Naive thymus-derived CD8-positive, alpha-beta T cell (primary cell): ENCODE results near the gene PELI3. TPM values are rescaled to one million over a fixed set of nuclear protein-coding genes. Genes with fewer than 3 reads are reported as not detected.
"Not testable (repeated sequence)": the region's sequence is repeated elsewhere in the genome, so short reads cannot be mapped to it uniquely, and the experiment has no call there.

ENCODE experiments used
- ATAC-seq, 2 donors: fragments of 150-1000 bp; cut with Tn5 transposase in 1 of 2; sonication (Bioruptor Pico), chemical (Tn5 transposase) in 1 of 2; 1 replicate in 1 of 2; 2 replicates in 1 of 2; pipeline ENCODE4 v1.10.0; 2021; ENCODE audit warnings: mild to moderate bottlenecking in 2 of 2, moderate library complexity in 2 of 2
- POLR2A ChIA-PET: fragments of 350-600 bp; sonication (Branson Sonifier 250); formaldehyde crosslinking; loops from one replicate; lab custom pipeline; 2021; ENCODE audit warnings: antibody characterized with exemption; lab: Charles Lee
- DNase-seq, 10 donors: peaks; one replicate each; pipeline versions ENCODE4 v3.0.0 to v3.0.0-alpha.2; 2020 to 2022
- H3K27ac Mint-ChIP-seq, 10 donors: one replicate each; pipeline ENCODE4 v1.8.0; 2020 to 2022; ENCODE audit warnings: mild to moderate bottlenecking in 10 of 10, mixed read lengths in 10 of 10, moderate library complexity in 4 of 10, inconsistent platforms in 1 of 10
- H3K27me3 Mint-ChIP-seq, 5 donors: one replicate each; pipeline ENCODE4 v1.8.0; 2021 to 2022; ENCODE audit warnings: mixed read lengths in 5 of 5
- H3K36me3 Mint-ChIP-seq, 3 donors: one replicate each; pipeline ENCODE4 v1.8.0; 2020 to 2022; ENCODE audit warnings: mixed read lengths in 3 of 3, mild to moderate bottlenecking in 2 of 3, inconsistent platforms in 1 of 3
- H3K4me1 Mint-ChIP-seq, 4 donors: one replicate each; pipeline ENCODE4 v1.8.0; 2021 to 2022; ENCODE audit warnings: mixed read lengths in 4 of 4
- H3K4me3 Mint-ChIP-seq, 10 donors: one replicate each; pipeline ENCODE4 v1.8.0; 2020 to 2022; ENCODE audit warnings: mild to moderate bottlenecking in 10 of 10, mixed read lengths in 10 of 10, moderate library complexity in 6 of 10, inconsistent platforms in 1 of 10
- H3K9me3 Mint-ChIP-seq, 9 donors: one replicate each; pipeline ENCODE4 v1.8.0; 2020 to 2022; ENCODE audit warnings: mixed read lengths in 9 of 9, mild to moderate bottlenecking in 3 of 9, inconsistent platforms in 1 of 9, moderate library complexity in 1 of 9
- polyA plus RNA-seq, 3 donors: library from polyadenylated mRNA; unstranded; fragments of 300-500 nt; fragmentation: Illumina TruSeq; gene quantifications; one replicate each; pipeline ENCODE4 v1.2.3, GENCODE V29; 2021
- total RNA-seq, 8 experiments: library from RNA in 2 of 8; stranded (reverse) in 2 of 8; gene quantifications; one replicate each; pipeline ENCODE4 v1.2.3 and lab custom pipeline; 2021 to 2026

Gene PELI3
- total and polyA plus RNA-seq, 5 experiments from 2014 or later, result 2.7 to 16.3 (median 4.1) TPM

- Mint-ChIP-seq H3K4me1 (peaks cover 11 to 27% (median 17%) of the 10 kb centered on the region in 4 donors), H3K9me3 (peaks cover 0 to 4% (median 0%) of the 10 kb centered on the region in 9 donors), H3K36me3 (no peaks in the 10 kb centered on the region), H3K27ac (no peak overlapping the region), H3K27me3 (peaks cover 0 to 21% (median 15%) of the 10 kb centered on the region in 5 donors), H3K4me3 (no peak overlapping the region)
- POLR2A ChIA-PET, result no interaction called here
- DNase-seq (no peak), ATAC-seq (no peak)
Observed at GRCh38 chr11:66450560-66450959, 16.1 kb upstream of the PELI3 start.

- peaks cover 11 to 30% (median 17%) of the 10 kb centered on the region in 4 donors for H3K4me1 Mint-ChIP-seq
- no peak overlapping the region for H3K27ac Mint-ChIP-seq
- no peaks in the 10 kb centered on the region for H3K9me3 Mint-ChIP-seq
- no peak for DNase-seq
- no peak overlapping the region for H3K4me3 Mint-ChIP-seq
- POLR2A ChIA-PET, result no interaction called here
- H3K27me3 Mint-ChIP-seq, result peaks cover 0 to 21% (median 15%) of the 10 kb centered on the region in 5 donors
- H3K36me3 Mint-ChIP-seq, result no peaks in the 10 kb centered on the region
- ATAC-seq, result no peak
Observed at GRCh38 chr11:66451663-66452062, 15.0 kb upstream of the PELI3 start.

GRCh38 chr11:66454247-66454646 lies 12.5 kb upstream of the PELI3 start:
- Mint-ChIP-seq H3K9me3 (no peaks in the 10 kb centered on the region), H3K27ac (no peak overlapping the region), H3K27me3 (peaks cover 0 to 12% (median 7%) of the 10 kb centered on the region in 5 donors), H3K36me3 (no peaks in the 10 kb centered on the region), H3K4me3 (peak overlapping the region in 2 of 10 donors; percentile 7 to 20), H3K4me1 (peaks cover 11 to 43% (median 17%) of the 10 kb centered on the region in 4 donors)
- ATAC-seq, result no peak
- DNase-seq, result no peak
- POLR2A ChIA-PET, result interaction anchor here (1.5 kb wide), 1 partner anchor 11 kb away, joined by 5 read pairs; no protein-coding TSS in a partner anchor

- DNase-seq (no peak), ATAC-seq (no peak)
- Mint-ChIP-seq H3K27ac (no peak overlapping the region), H3K27me3 (peaks cover 0 to 12% (median 6%) of the 10 kb centered on the region in 5 donors), H3K36me3 (no peaks in the 10 kb centered on the region), H3K9me3 (no peaks in the 10 kb centered on the region), H3K4me1 (peaks cover 11 to 48% (median 17%) of the 10 kb centered on the region in 4 donors), H3K4me3 (peak overlapping the region in 2 of 10 donors; percentile 4 to 16)
- POLR2A ChIA-PET, result interaction anchor here (1.5 kb wide), 2 partner anchors 10 to 33 kb away, joined by 3 to 5 read pairs; partner anchors contain the start of gene NPAS4
Observed at GRCh38 chr11:66454828-66455227, 11.9 kb upstream of the PELI3 start.

- ATAC-seq, result no peak
- peaks cover 0 to 4% (median 0%) of the 10 kb centered on the region in 9 donors for H3K9me3 Mint-ChIP-seq
Observed at GRCh38 chr11:66457826-66458225, 8.9 kb upstream of the PELI3 start.

GRCh38 chr11:66459138-66459778 lies 7.4 kb upstream of the PELI3 start:
- peaks cover 0 to 5% (median 0%) of the 10 kb centered on the region in 9 donors for H3K9me3 Mint-ChIP-seq
- H3K4me3 Mint-ChIP-seq, result no peak overlapping the region
- no peaks in the 10 kb centered on the region for H3K36me3 Mint-ChIP-seq
- H3K27me3 Mint-ChIP-seq, result no peaks in the 10 kb centered on the region
- peaks cover 5 to 41% (median 10%) of the 10 kb centered on the region in 4 donors for H3K4me1 Mint-ChIP-seq
- ATAC-seq, result no peak
- peak overlapping the region in 1 of 10 donors; percentile 8 for H3K27ac Mint-ChIP-seq
- POLR2A ChIA-PET, result no interaction called here
- no peak for DNase-seq

More at GRCh38 chr11:66457826-66458225, 8.9 kb upstream of the PELI3 start:
- Mint-ChIP-seq H3K4me3 (no peak overlapping the region), H3K4me1 (peaks cover 11 to 48% (median 17%) of the 10 kb centered on the region in 4 donors), H3K36me3 (no peaks in the 10 kb centered on the region), H3K27me3 (no peaks in the 10 kb centered on the region), H3K27ac (no peak overlapping the region)
- no peak for DNase-seq
- POLR2A ChIA-PET, result interaction anchor here (0.7 kb wide), 1 partner anchor 8 kb away, joined by 3 read pairs; the partner anchor contains the start of gene PELI3

GRCh38 chr11:66462010-66462409 lies 4.7 kb upstream of the PELI3 start:
- peaks cover 0 to 5% (median 0%) of the 10 kb centered on the region in 9 donors for H3K9me3 Mint-ChIP-seq
- DNase-seq (no peak), ATAC-seq (no peak)

GRCh38 chr11:66462911-66463310 lies 3.8 kb upstream of the PELI3 start:
- POLR2A ChIA-PET, result interaction anchor here (0.8 kb wide), 1 partner anchor 1574 kb away, joined by 3 read pairs; no protein-coding TSS in a partner anchor
- no peak for DNase-seq
- H3K36me3 Mint-ChIP-seq, result no peaks in the 10 kb centered on the region

More at GRCh38 chr11:66462010-66462409, 4.7 kb upstream of the PELI3 start:
- POLR2A ChIA-PET, result no interaction called here
- Mint-ChIP-seq H3K27me3 (no peaks in the 10 kb centered on the region), H3K27ac (no peak overlapping the region), H3K4me3 (no peak overlapping the region), H3K36me3 (no peaks in the 10 kb centered on the region), H3K4me1 (peaks cover 0 to 44% (median 10%) of the 10 kb centered on the region in 4 donors)

GRCh38 chr11:66464116-66464515 lies 2.6 kb upstream of the PELI3 start:
- H3K27ac Mint-ChIP-seq, result peak overlapping the region in 1 of 10 donors; percentile 65
- H3K9me3 Mint-ChIP-seq, H3K27me3 Mint-ChIP-seq, H3K36me3 Mint-ChIP-seq, POLR2A ChIA-PET, ATAC-seq, DNase-seq: not testable (repeated sequence)
- peak overlapping the region in 1 of 10 donors; percentile 47 for H3K4me3 Mint-ChIP-seq
- H3K4me1 Mint-ChIP-seq, result peaks cover 2 to 42% (median 19%) of the 10 kb centered on the region in 4 donors

More at GRCh38 chr11:66462911-66463310, 3.8 kb upstream of the PELI3 start:
- no peak overlapping the region for H3K4me3 Mint-ChIP-seq
- no peaks in the 10 kb centered on the region for H3K27me3 Mint-ChIP-seq
- H3K27ac Mint-ChIP-seq, result no peak overlapping the region
- peaks cover 0 to 5% (median 0%) of the 10 kb centered on the region in 9 donors for H3K9me3 Mint-ChIP-seq
- peaks cover 2 to 46% (median 17%) of the 10 kb centered on the region in 4 donors for H3K4me1 Mint-ChIP-seq
- no peak for ATAC-seq

- H3K9me3 Mint-ChIP-seq, result peaks cover 0 to 5% (median 0%) of the 10 kb centered on the region in 9 donors
- POLR2A ChIA-PET, result interaction anchor here (1.4 kb wide), 1 partner anchor 10 kb away, joined by 5 read pairs; no protein-coding TSS in a partner anchor
- no peaks in the 10 kb centered on the region for H3K27me3 Mint-ChIP-seq
- H3K27ac Mint-ChIP-seq, result peak overlapping the region in 6 of 10 donors; percentile 17 to 95 (median 76)
- H3K4me3 Mint-ChIP-seq, result peak overlapping the region in 4 of 10 donors; percentile 2 to 92 (median 67)
- no peaks in the 10 kb centered on the region for H3K36me3 Mint-ChIP-seq
- DNase-seq, result no peak
- H3K4me1 Mint-ChIP-seq, result peaks cover 2 to 36% (median 19%) of the 10 kb centered on the region in 4 donors
- no peak for ATAC-seq
Observed at GRCh38 chr11:66464916-66465315, 1.8 kb upstream of the PELI3 start.

GRCh38 chr11:66465373-66466224 lies 1.1 kb upstream of the PELI3 start:
- POLR2A ChIA-PET, result interaction anchor here (0.9 to 5.4 kb wide), 12 partner anchors 8 to 173 kb away, joined by 3 to 46 read pairs (median 4); partner anchors contain the start of genes BBS1, DPP3, MRPL11 and RBM14
- Mint-ChIP-seq H3K4me3 (peak overlapping the region; percentile 85 to 93 (median 90)), H3K27ac (peak overlapping the region; percentile 53 to 97 (median 94)), H3K27me3 (no peaks in the 10 kb centered on the region), H3K9me3 (peaks cover 0 to 5% (median 0%) of the 10 kb centered on the region in 9 donors), H3K4me1 (peaks cover 5 to 36% (median 19%) of the 10 kb centered on the region in 4 donors), H3K36me3 (peaks cover 0 to 2% (median 0%) of the 10 kb centered on the region in 3 donors)
- ATAC-seq (no peak), DNase-seq (no peak)
